CD14-positive monocyte (primary cell): ENCODE results near the gene ACIN1. TPM values are rescaled to one million over a fixed set of nuclear protein-coding genes. Genes with fewer than 3 reads are reported as not detected.

Source experiments
- DNase-seq, 3 donors: peaks; one replicate each; pipeline ENCODE4 v3.0.0-alpha.2; 2011 to 2022
- H2AFZ ChIP-seq: 2 replicates; pipeline ENCODE4 v1.6.0; 2012; ENCODE audit warnings: mild to moderate bottlenecking, low read depth, low read length, inconsistent platforms; ENCODE audit not compliant: insufficient read depth, poor library complexity, severe bottlenecking
- H3K27ac ChIP-seq, 2 donors: 1 replicate in 1 of 2; 2 replicates in 1 of 2; pipeline ENCODE4 v1.5.1; 2012 to 2013; ENCODE audit warnings: low read length in 2 of 2, control low read depth in 1 of 2, inconsistent platforms in 1 of 2, low read depth in 1 of 2, mild to moderate bottlenecking in 1 of 2
- H3K27me3 ChIP-seq, 2 donors: one replicate each; pipeline versions ENCODE4 v1.6.0 to v1.6.1; 2011 to 2013; ENCODE audit warnings: low read length in 2 of 2; ENCODE audit not compliant: control insufficient read depth in 2 of 2, insufficient read depth in 2 of 2
- H3K36me3 ChIP-seq, 2 donors: replicated peaks in 1 of 2; 1 replicate in 1 of 2; 2 replicates in 1 of 2; pipeline versions ENCODE4 v1.5.1 to v1.6.1; 2012 to 2013; ENCODE audit warnings: low read length in 2 of 2, control low read depth in 1 of 2, inconsistent platforms in 1 of 2, mild to moderate bottlenecking in 1 of 2; ENCODE audit not compliant: insufficient read depth in 2 of 2, control insufficient read depth in 1 of 2
- H3K4me1 ChIP-seq, 2 donors: 1 replicate in 1 of 2; 2 replicates in 1 of 2; pipeline versions ENCODE4 v1.5.1 to v1.6.1; 2012 to 2013; ENCODE audit warnings: low read length in 2 of 2, control low read depth in 1 of 2, inconsistent platforms in 1 of 2, mild to moderate bottlenecking in 1 of 2, moderate library complexity in 1 of 2; ENCODE audit not compliant: insufficient read depth in 2 of 2, control insufficient read depth in 1 of 2
- H3K4me2 ChIP-seq: replicated peaks from 2 replicates; pipeline ENCODE3; 2012; ENCODE audit warnings: low read length, moderate library complexity, mild to moderate bottlenecking; ENCODE audit not compliant: poor library complexity, severe bottlenecking; ENCODE audit errors: extremely low read depth
- H3K4me3 ChIP-seq, 3 experiments: fragments of 200-600 bp in 1 of 3; sonication (generic) in 1 of 3; replicated peaks in 1 of 3; 1 replicate in 2 of 3; 2 replicates in 1 of 3; pipeline ENCODE4 v1.5.1; 2011 to 2013; ENCODE audit warnings: low read length in 3 of 3, mild to moderate bottlenecking in 3 of 3, control low read depth in 2 of 3, low read depth in 2 of 3, inconsistent platforms in 1 of 3, moderate library complexity in 1 of 3
- H3K79me2 ChIP-seq: 2 replicates; pipeline ENCODE4 v1.6.0; 2012; ENCODE audit warnings: mild to moderate bottlenecking, control low read depth, inconsistent platforms, low read length, moderate library complexity; ENCODE audit not compliant: insufficient read depth
- H3K9ac ChIP-seq: 2 replicates; pipeline ENCODE4 v1.6.0; 2017; ENCODE audit warnings: low read length, mild to moderate bottlenecking; ENCODE audit not compliant: insufficient read depth, poor library complexity, severe bottlenecking
- H3K9me3 ChIP-seq, 2 donors: replicated peaks in 1 of 2; 1 replicate in 1 of 2; 2 replicates in 1 of 2; pipeline versions ENCODE4 v1.5.1 to v1.6.1; 2012 to 2013; ENCODE audit warnings: low read length in 2 of 2, control low read depth in 1 of 2; ENCODE audit not compliant: control insufficient read depth in 1 of 2, insufficient read depth in 1 of 2
- H4K20me1 ChIP-seq: 2 replicates; pipeline ENCODE4 v1.6.0; 2012; ENCODE audit warnings: mild to moderate bottlenecking, low read length, control low read depth, moderate library complexity; ENCODE audit not compliant: insufficient read depth
- H3K27ac Mint-ChIP-seq, 7 donors: one replicate each; pipeline ENCODE4 v1.8.0; 2020; ENCODE audit warnings: mild to moderate bottlenecking in 7 of 7, mixed read lengths in 7 of 7, moderate library complexity in 6 of 7, inconsistent platforms in 2 of 7
- H3K27me3 Mint-ChIP-seq, 3 donors: one replicate each; pipeline ENCODE4 v1.8.0; 2021 to 2022; ENCODE audit warnings: low read depth in 3 of 3, mild to moderate bottlenecking in 3 of 3, mixed read lengths in 3 of 3, moderate library complexity in 3 of 3, inconsistent platforms in 1 of 3
- H3K36me3 Mint-ChIP-seq, 2 donors: one replicate each; pipeline ENCODE4 v1.8.0; 2020; ENCODE audit warnings: mixed read lengths in 2 of 2, inconsistent platforms in 1 of 2, mild to moderate bottlenecking in 1 of 2
- H3K4me1 Mint-ChIP-seq: one replicate; pipeline ENCODE4 v1.8.0; 2020; ENCODE audit warnings: mild to moderate bottlenecking, mixed read lengths
- H3K4me3 Mint-ChIP-seq, 2 donors: one replicate each; pipeline ENCODE4 v1.8.0; 2020; ENCODE audit warnings: mild to moderate bottlenecking in 2 of 2, mixed read lengths in 2 of 2, moderate library complexity in 1 of 2
- H3K9me3 Mint-ChIP-seq, 7 donors: one replicate each; pipeline ENCODE4 v1.8.0; 2020 to 2022; ENCODE audit warnings: mixed read lengths in 7 of 7, mild to moderate bottlenecking in 6 of 7, moderate library complexity in 6 of 7, inconsistent platforms in 2 of 7
- WGBS: methylation state at CpG from one replicate; pipeline ENCODE4 v1.1.5; 2013; ENCODE audit warnings: missing lambda C conversion rate; ENCODE audit not compliant: insufficient coverage; 5-methylcytosine and 5-hydroxymethylcytosine counted together
- intact Hi-C, 2 donors: fragments of 100-400 bp; cut with micrococcal nuclease; formaldehyde crosslinking; loops; one replicate each; pipeline versions ENCODE4 v1.15.0 to v1.15.1; 2023
- polyA plus RNA-seq, 3 donors: library from polyadenylated mRNA; depleted of rRNA in 1 of 3; unstranded in 2 of 3; stranded (reverse) in 1 of 3; fragments of 300-500 nt in 2 of 3; fragments of >200 nt in 1 of 3; fragmentation: Illumina TruSeq in 2 of 3; gene quantifications; 1 replicate in 2 of 3; 2 replicates in 1 of 3; pipeline ENCODE4 v1.2.3, GENCODE V29; 2012 to 2021
- TF ChIP-seq, protein P1 (sequence below): fragments of 200-600 bp; IDR thresholded peaks from one replicate; pipeline ENCODE4 v1.8.0; 2022; ENCODE audit warnings: antibody characterized with exemption, mild to moderate bottlenecking

Gene ACIN1
- polyA plus RNA-seq, 3 donors = 2.8 to 159 (median 5.4) TPM

DNA sequence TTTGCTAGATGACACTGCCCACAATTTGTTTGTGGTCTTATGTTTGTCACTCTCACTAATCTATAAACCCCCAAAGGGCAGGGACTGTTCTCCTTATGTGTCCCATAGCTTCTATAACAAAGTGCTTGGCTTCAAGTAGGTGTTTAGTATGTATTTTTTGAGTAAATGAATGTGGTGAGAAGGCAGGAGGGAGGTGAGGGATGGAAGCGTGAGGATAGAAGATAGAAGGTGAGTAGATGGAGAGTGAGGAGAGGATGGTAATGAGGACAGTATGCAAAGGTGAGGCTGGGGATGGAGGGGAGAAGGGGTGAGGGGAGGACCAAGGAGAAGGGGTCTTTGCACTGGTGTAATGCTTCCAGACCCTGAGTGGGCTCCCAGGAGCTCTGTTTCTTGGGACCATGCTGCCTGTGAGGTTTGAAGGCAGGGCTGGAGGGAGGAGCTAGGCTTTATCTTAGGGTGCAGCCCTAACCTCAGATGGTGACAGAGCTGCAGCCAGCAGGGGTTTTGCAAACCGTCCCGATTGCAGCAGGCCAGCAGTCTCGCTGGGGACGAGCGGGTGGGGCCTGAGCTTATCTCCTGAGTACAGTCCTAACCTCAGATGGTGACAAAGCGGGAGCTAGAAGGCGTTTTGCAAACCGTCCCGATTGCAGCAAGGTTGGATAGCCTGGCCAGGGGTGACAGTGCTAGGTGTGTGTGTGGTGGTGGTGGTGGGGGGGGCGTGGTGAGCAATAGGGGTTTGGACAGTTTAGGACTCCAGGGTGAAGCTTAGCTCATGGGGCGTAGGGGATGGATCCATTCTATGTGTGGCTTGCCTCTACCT is 17.6 kb upstream of the ACIN1 start:
- Histone ChIP-seq H3K9ac (peak overlapping the region; percentile 27), H3K9me3 (no peaks in the 10 kb centered on the region), H3K4me3 (peak overlapping the region in 1 of 3 experiments; percentile 26), H3K4me1 (peaks cover 40 to 60% of the 10 kb centered on the region in 2 donors), H3K27me3 (no peaks in the 10 kb centered on the region), H3K4me2 (peak overlapping the region; percentile 26), H4K20me1 (no peaks in the 10 kb centered on the region), H3K27ac (no peak overlapping the region), H3K36me3 (no peaks in the 10 kb centered on the region), H3K79me2 (peaks cover 14% of the 10 kb centered on the region), H2AFZ (peak overlapping the region; percentile 49)
- Mint-ChIP-seq H3K4me1 (peaks cover 43% of the 10 kb centered on the region), H3K4me3 (peak overlapping the region in 1 of 2 donors; percentile 41), H3K36me3 (peaks cover 0 to 6% of the 10 kb centered on the region in 2 donors), H3K27me3 (peaks cover 0 to 4% (median 0%) of the 10 kb centered on the region in 3 donors), H3K27ac (peak overlapping the region in 4 of 7 donors; percentile 24 to 74 (median 56)), H3K9me3 (no peaks in the 10 kb centered on the region)
- intact Hi-C loops = loop anchor here in 1 of 2 donors (5.0 kb wide), 1 partner anchor 35 kb away; no protein-coding TSS in a partner anchor
- peak; percentile 33 to 37 (median 35) for DNase-seq
- TF ChIP-seq, protein P1, sequence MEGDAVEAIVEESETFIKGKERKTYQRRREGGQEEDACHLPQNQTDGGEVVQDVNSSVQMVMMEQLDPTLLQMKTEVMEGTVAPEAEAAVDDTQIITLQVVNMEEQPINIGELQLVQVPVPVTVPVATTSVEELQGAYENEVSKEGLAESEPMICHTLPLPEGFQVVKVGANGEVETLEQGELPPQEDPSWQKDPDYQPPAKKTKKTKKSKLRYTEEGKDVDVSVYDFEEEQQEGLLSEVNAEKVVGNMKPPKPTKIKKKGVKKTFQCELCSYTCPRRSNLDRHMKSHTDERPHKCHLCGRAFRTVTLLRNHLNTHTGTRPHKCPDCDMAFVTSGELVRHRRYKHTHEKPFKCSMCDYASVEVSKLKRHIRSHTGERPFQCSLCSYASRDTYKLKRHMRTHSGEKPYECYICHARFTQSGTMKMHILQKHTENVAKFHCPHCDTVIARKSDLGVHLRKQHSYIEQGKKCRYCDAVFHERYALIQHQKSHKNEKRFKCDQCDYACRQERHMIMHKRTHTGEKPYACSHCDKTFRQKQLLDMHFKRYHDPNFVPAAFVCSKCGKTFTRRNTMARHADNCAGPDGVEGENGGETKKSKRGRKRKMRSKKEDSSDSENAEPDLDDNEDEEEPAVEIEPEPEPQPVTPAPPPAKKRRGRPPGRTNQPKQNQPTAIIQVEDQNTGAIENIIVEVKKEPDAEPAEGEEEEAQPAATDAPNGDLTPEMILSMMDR = no peak
- WGBS = 7% methylated on average over 10 of the region's 12 CpGs

DNA sequence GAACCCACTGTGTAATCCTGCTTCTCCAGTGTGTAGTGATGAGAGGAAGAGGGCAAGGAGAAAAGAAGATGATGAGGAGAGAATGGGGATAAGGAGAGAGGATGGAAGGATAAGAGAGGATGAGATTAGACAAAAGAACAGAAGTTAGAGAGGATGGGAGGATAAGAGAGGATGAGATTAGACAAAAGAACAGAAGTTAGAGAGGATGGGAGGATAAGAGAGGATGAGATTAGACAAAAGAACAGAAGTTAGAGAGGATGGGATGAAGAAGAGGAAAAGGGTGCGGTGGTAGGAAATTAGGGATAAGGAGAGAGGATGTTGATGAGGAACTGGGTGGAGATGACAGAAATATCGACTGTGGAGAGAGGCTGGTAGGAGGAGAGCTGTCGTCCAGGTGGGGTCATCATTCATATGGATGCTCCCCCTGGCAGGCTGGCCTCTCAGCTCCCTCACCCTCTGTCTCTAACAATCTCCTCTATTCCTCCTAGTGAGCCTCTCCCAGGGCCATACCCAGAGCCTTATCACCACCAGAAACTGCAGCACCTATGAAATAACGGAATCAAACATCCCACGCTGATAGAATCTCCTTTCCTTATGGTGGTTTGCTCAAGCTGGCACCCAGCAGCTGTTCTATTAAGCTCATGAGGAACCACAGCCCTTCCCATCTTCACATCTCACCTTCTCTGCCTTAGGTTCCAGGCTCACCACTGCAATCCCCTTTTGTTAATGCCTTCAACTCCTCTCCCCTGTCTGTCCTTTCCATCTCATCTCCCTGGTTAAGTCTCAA is 15.8 kb upstream of the ACIN1 start:
- no peak for DNase-seq
- Histone ChIP-seq H3K27me3 (no peaks in the 10 kb centered on the region), H3K36me3 (no peaks in the 10 kb centered on the region), H3K4me3 (no peak overlapping the region), H3K4me1 (peaks cover 40 to 54% of the 10 kb centered on the region in 2 donors), H3K79me2 (no peaks in the 10 kb centered on the region), H3K9ac (no peak overlapping the region), H3K27ac (no peak overlapping the region), H4K20me1 (no peaks in the 10 kb centered on the region), H2AFZ (no peak overlapping the region), H3K9me3 (no peaks in the 10 kb centered on the region), H3K4me2 (no peak overlapping the region)
- Mint-ChIP-seq H3K27me3 (peaks cover 0 to 2% (median 2%) of the 10 kb centered on the region in 3 donors), H3K36me3 (peaks cover 0 to 3% of the 10 kb centered on the region in 2 donors), H3K27ac (no peak overlapping the region), H3K4me1 (peaks cover 36% of the 10 kb centered on the region), H3K9me3 (no peaks in the 10 kb centered on the region), H3K4me3 (no peak overlapping the region)
- TF ChIP-seq, protein P1 = no peak
- WGBS = 39% methylated on average over 2 of the region's 5 CpGs
- intact Hi-C loops = loop anchor here in 1 of 2 donors (5.0 kb wide), 1 partner anchor 33 kb away; no protein-coding TSS in a partner anchor
